NCI-H748 treated with DMSO at 0.1 percent for 48 hours (cell line): ENCODE measurements around the gene TGM2.

Experiments used
- DNase-seq: peaks from one replicate; lab custom pipeline; 2025; lab: John Stamatoyannopoulos, UW

The TGM2 gene

GRCh38 chr20:38165089-38165965 lies at the start of gene TGM2:
TGM2 (minus strand) TSS chr20:38165270; CDS start chr20:38165198, 72 bp downstream.
- DNase-seq, result peak; percentile 27

- no peak for DNase-seq
Measured at GRCh38 chr20:38214256-38215193, 49.5 kb upstream of the TGM2 start.

- DNase-seq, result no peak
Measured at GRCh38 chr20:38213607-38213940, 48.5 kb upstream of the TGM2 start.

GRCh38 chr20:38212806-38213606 lies 47.9 kb upstream of the TGM2 start:
- no peak for DNase-seq

GRCh38 chr20:38211200-38212097 lies 46.4 kb upstream of the TGM2 start:
- DNase-seq, result no peak

- DNase-seq, result no peak
Measured at GRCh38 chr20:38210741-38211140, 45.7 kb upstream of the TGM2 start.

GRCh38 chr20:38209736-38210405 lies 44.8 kb upstream of the TGM2 start:
- no peak for DNase-seq

GRCh38 chr20:38209054-38209675 lies 44.1 kb upstream of the TGM2 start:
- no peak for DNase-seq

GRCh38 chr20:38208523-38208922 lies 43.5 kb upstream of the TGM2 start:
- no peak for DNase-seq

- DNase-seq, result no peak
Measured at GRCh38 chr20:38208088-38208487, 43.0 kb upstream of the TGM2 start.

GRCh38 chr20:38207621-38208020 lies 42.6 kb upstream of the TGM2 start:
- no peak for DNase-seq

- no peak for DNase-seq
Measured at GRCh38 chr20:38205001-38205400, 39.9 kb upstream of the TGM2 start.

GRCh38 chr20:38203981-38204357 lies 38.9 kb upstream of the TGM2 start:
- DNase-seq, result no peak

GRCh38 chr20:38203337-38203980 lies 38.4 kb upstream of the TGM2 start:
- DNase-seq, result no peak

GRCh38 chr20:38202982-38203293 lies 37.9 kb upstream of the TGM2 start:
- no peak for DNase-seq

GRCh38 chr20:38202153-38202981 lies 37.3 kb upstream of the TGM2 start:
- DNase-seq, result no peak

GRCh38 chr20:38201356-38201755 lies 36.3 kb upstream of the TGM2 start:
- DNase-seq, result no peak

- DNase-seq, result no peak
Measured at GRCh38 chr20:38200646-38201045, 35.6 kb upstream of the TGM2 start.
